Keratinocyte (primary cell): Measurements from ENCODE around the gene PTPN23.

Source experiments
- CTCF ChIP-seq, 3 experiments: IDR thresholded peaks in 1 of 3; conservative IDR thresholded peaks in 1 of 3; optimal IDR thresholded peaks in 1 of 3; 2 replicates in 2 of 3; 3 replicates in 1 of 3; pipeline versions ENCODE3 to v1.5.1; 2011; ENCODE audit warnings: low read length in 3 of 3, mild to moderate bottlenecking in 3 of 3, moderate library complexity in 2 of 3, control low read depth in 1 of 3, inconsistent platforms in 1 of 3; ENCODE audit not compliant: insufficient read depth in 2 of 3; ENCODE audit errors: extremely low read depth in 1 of 3
- EZH2 ChIP-seq: IDR thresholded peaks from one replicate; pipeline ENCODE4 v1.6.1; 2012; ENCODE audit warnings: inconsistent platforms, mild to moderate bottlenecking, low read length, moderate library complexity

GRCh38 chr3:47406762-47407149 lies 25.9 kb downstream of the PTPN23 start:
- peak in 2 of 3 experiments; percentile 15 to 40 for TF ChIP-seq CTCF (optimal IDR thresholded peaks at IDR 0.05 in 1 of 3, IDR thresholded peaks at IDR 0.05 in 1 of 3, conservative IDR thresholded peaks at IDR 0.05 in 1 of 3; ENCODE audit: extremely low read depth in 1 of 3, insufficient read depth in 2 of 3, low read length in 3 of 3)
- TF ChIP-seq EZH2 = no peak
